RWPE2 (cell line): Measurements from ENCODE around the gene C1RL.
"Not testable (repeated sequence)": the region's sequence is repeated elsewhere in the genome, so short reads cannot be mapped to it uniquely, and the experiment has no call there.

Source experiments
- ATAC-seq: fragments of 200-7000 bp; cut with Tn5 transposase; 3 replicates; pipeline ENCODE4 v1.9.1; 2021; ENCODE audit warnings: low read depth
- DNase-seq: peaks from one replicate; pipeline ENCODE4 v3.0.0-alpha.2; 2020; ENCODE audit warnings: low spot score
- H3K27ac ChIP-seq: fragments of 450-650 bp; 2 replicates; pipeline ENCODE4 v1.5.1; 2017; ENCODE audit warnings: mild to moderate bottlenecking; ENCODE audit not compliant: poor library complexity, severe bottlenecking
- H3K27me3 ChIP-seq: fragments of 250-450 bp; sonication (Bioruptor Pico); 2 replicates; pipeline ENCODE4 v1.5.1; 2021; ENCODE audit warnings: mild to moderate bottlenecking, moderate library complexity; ENCODE audit not compliant: insufficient read depth, poor library complexity, severe bottlenecking
- H3K36me3 ChIP-seq: fragments of 250-450 bp; sonication (Bioruptor Pico); 2 replicates; pipeline ENCODE4 v1.5.1; 2020; ENCODE audit warnings: low read depth, mild to moderate bottlenecking, moderate library complexity
- H3K4me1 ChIP-seq: fragments of 250-450 bp; sonication (Bioruptor Pico); 2 replicates; pipeline ENCODE4 v1.5.1; 2021; ENCODE audit warnings: mild to moderate bottlenecking, moderate library complexity; ENCODE audit not compliant: insufficient read depth, poor library complexity, severe bottlenecking
- H3K4me3 ChIP-seq: fragments of 250-450 bp; sonication (Bioruptor Pico); 2 replicates; pipeline ENCODE4 v1.5.1; 2021; ENCODE audit warnings: mild to moderate bottlenecking, moderate library complexity; ENCODE audit not compliant: severe bottlenecking
- H3K9me3 ChIP-seq: fragments of 250-450 bp; sonication (Bioruptor Pico); 2 replicates; pipeline ENCODE4 v1.5.1; 2021; ENCODE audit warnings: mild to moderate bottlenecking, moderate library complexity; ENCODE audit not compliant: severe bottlenecking
- CTCF ChIP-seq: fragments of 450-650 bp; IDR thresholded peaks from one replicate; pipeline ENCODE4 v1.5.1; 2017; ENCODE audit warnings: mild to moderate bottlenecking, moderate library complexity; ENCODE audit not compliant: poor library complexity, severe bottlenecking

The C1RL gene

GRCh38 chr12:7060353-7060954, 48.6 kb downstream of the C1RL start, which contains the start of gene C1S:
Gene C1S, plus strand, starts transcription at chr12:7060718. Its CDS starts 1,195 bp downstream, at chr12:7061913.
- DNase-seq (no peak), ATAC-seq (peak; percentile 97)
- H3K4me1 ChIP-seq = no peaks in the 10 kb centered on the region
- TF ChIP-seq CTCF = peak; percentile 85
- no peak within 1 kb of the TSS for H3K27ac ChIP-seq
- no peaks in the 10 kb centered on the region for H3K36me3 ChIP-seq
- H3K4me3 ChIP-seq = no peak within 1 kb of the TSS
- H3K9me3 ChIP-seq = no peaks in the 10 kb centered on the region
- no peaks in the 10 kb centered on the region for H3K27me3 ChIP-seq

DNA sequence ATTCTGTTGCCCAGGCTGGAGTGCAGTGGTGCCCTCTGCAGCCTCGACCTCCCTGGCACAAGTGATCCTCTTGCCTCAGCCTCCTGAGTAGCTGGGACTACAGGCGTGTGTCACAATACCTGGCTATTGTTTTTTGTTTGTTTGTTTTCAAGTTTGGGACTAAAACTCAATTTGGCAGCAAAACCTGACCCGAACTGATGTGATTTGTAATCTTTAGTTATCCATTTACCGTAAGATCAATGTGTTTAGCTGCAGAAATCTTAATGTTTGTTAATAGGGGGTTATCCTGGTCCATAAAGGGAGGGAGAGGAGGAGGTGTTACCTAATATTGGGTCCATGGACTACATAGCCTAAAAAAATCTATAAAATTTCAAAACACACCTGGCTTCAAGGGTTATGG, 49.2 kb downstream of the C1RL start:
- Histone ChIP-seq H3K9me3 (no peaks in the 10 kb centered on the region), H3K27ac (no peak overlapping the region), H3K27me3 (no peaks in the 10 kb centered on the region), H3K36me3 (no peaks in the 10 kb centered on the region), H3K4me3 (no peak overlapping the region), H3K4me1 (no peaks in the 10 kb centered on the region)
- ATAC-seq (no peak), DNase-seq (no peak)
- TF ChIP-seq CTCF = no peak

DNA sequence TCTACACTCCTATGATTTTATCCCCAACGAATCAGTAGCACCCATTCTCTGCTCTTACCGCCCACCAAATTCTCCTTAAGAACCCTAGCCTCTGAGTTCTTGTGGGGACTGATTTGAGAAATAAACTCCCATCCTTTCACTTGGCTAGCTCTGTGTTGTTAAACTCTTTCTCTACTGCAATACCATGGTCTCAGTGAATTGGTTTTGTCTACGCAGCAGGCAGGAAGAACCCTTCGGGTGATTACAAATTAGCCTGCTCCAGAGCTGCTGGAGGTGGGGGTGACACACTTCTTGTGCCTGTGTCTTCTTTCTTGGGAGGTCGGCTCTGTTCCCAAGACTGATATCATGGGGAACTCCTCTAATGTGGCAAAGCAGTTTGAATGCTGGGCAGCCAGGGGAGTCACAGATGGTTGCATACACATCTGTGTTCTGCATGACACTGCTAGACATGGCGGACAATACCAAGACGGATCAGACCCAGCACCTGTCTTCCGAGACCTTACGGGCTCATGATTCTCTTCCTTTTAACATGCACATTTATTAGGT, 50.1 kb downstream of the C1RL start:
- TF ChIP-seq CTCF = no peak
- H3K4me3 ChIP-seq = no peak overlapping the region
- H3K36me3 ChIP-seq = no peaks in the 10 kb centered on the region
- H3K27me3 ChIP-seq = no peaks in the 10 kb centered on the region
- no peaks in the 10 kb centered on the region for H3K9me3 ChIP-seq
- DNase-seq (no peak), ATAC-seq (no peak)
- H3K4me1 ChIP-seq = no peaks in the 10 kb centered on the region
- no peak overlapping the region for H3K27ac ChIP-seq

- Histone ChIP-seq H3K27me3 (no peaks in the 10 kb centered on the region), H3K27ac (no peak overlapping the region), H3K36me3 (no peaks in the 10 kb centered on the region), H3K9me3 (no peaks in the 10 kb centered on the region), H3K4me3 (no peak overlapping the region), H3K4me1 (no peaks in the 10 kb centered on the region)
- TF ChIP-seq CTCF = no peak
- ATAC-seq = no peak
- DNase-seq = no peak
These were observed 50.7 kb downstream of the C1RL start for GRCh38 chr12:7058163-7058845.

DNA sequence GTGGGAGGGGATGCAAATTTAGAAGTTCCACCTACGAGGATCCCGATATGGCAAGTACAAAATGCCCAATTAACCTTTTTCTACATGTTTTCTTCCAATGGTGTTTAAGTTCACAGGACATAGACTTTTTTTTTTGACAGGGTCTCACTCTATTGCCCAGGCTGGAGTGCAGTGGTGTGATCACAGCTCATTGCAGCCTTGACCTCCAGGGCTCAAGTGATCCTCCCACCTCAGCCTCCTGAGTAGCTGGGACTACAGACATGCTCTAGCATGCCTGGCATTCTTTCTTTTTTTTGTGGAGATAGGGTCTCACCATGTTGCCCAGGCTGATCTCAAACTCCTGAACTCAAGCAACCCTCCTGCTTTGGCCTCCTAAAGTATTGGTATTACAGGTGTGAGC, 53.3 kb downstream of the C1RL start:
- H3K4me1 ChIP-seq, H3K27ac ChIP-seq, H3K4me3 ChIP-seq, DNase-seq, H3K9me3 ChIP-seq, ATAC-seq, H3K27me3 ChIP-seq, H3K36me3 ChIP-seq: not testable (repeated sequence)
